Choroid plexus epithelial cell (primary cell): ENCODE data around the gene FITM2.

ENCODE experiments used
- DNase-seq: peaks from one replicate; pipeline ENCODE4 v3.0.0-alpha.2; 2010; ENCODE audit warnings: low read depth
- H3K4me3 ChIP-seq: 2 replicates; pipeline ENCODE4 v1.5.1; 2011; ENCODE audit warnings: low read depth, mild to moderate bottlenecking, control low read depth, low read length, moderate library complexity
- CTCF ChIP-seq: conservative IDR thresholded peaks from 2 replicates; pipeline ENCODE4 v1.5.1; 2011; ENCODE audit warnings: low read depth, mild to moderate bottlenecking, control low read depth, inconsistent platforms, low read length, moderate library complexity

FITM2 gene

GRCh38 chr20:44284032-44284431 is 27.0 kb downstream of the FITM2 start:
- no peak overlapping the region for H3K4me3 ChIP-seq
- no peak for TF ChIP-seq CTCF
- DNase-seq: no peak

GRCh38 chr20:44282192-44282591 is 28.8 kb downstream of the FITM2 start:
- no peak overlapping the region for H3K4me3 ChIP-seq
- TF ChIP-seq CTCF: no peak
- DNase-seq: no peak

- TF ChIP-seq CTCF: no peak
- H3K4me3 ChIP-seq: no peak overlapping the region
- no peak for DNase-seq
Observed at GRCh38 chr20:44280387-44280786, 30.6 kb downstream of the FITM2 start.

DNA sequence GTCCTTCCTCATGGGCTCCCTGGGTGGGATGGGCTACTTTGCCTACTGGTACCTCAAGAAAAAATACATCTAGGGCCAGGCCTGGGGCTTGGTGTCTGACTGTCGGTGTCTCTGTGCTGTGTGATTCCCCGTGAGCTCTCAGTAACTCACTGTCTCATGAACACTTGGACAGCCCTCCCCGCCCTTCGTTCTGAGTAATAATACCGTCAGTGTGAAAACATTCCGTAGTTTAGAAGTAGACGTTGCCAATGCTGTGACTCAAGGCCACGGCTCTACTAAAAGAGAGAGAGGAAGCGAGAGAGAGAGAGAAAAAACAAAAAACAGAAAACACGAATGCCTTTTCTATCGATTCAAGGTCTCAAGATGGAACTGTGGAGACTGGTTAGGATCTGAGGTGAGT is 31.8 kb downstream of the FITM2 start:
- no peak overlapping the region for H3K4me3 ChIP-seq
- TF ChIP-seq CTCF: no peak
- DNase-seq: peak; percentile 53

DNA sequence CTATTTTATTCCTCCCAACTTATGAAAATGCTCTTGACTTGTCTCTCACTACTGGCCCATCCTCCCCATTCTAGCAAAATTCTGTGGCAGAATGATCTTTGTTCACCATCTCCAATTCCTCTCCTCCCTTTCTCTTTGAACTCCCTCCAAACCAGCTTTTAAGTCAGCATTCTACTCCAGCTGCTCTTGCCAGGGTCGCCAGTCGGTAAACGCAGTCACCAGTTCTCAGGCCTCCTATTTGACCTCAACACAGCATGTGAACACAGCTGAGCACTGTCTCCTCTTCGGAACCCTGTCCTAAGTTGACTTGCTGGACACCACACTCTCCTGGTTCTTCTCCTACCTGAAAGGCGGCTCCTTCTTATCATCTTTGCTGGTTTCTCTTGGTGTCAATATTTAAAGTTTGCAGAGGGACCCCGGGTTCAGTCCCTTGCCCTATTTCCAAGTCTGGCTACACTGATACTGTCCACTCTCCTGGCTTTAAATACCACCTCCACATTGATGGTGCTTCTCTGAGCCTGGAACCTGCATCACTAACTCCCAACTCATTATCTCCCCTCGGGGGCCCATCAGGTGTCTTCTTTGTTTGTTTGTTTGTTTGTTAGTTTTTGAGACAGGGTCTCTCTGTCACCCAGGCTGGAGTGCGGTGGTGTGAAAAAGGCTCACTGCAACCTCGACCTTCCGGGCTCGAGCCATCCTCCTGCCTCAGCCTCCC is 36.5 kb downstream of the FITM2 start:
- TF ChIP-seq CTCF: no peak
- H3K4me3 ChIP-seq: no peak overlapping the region
- no peak for DNase-seq

DNA sequence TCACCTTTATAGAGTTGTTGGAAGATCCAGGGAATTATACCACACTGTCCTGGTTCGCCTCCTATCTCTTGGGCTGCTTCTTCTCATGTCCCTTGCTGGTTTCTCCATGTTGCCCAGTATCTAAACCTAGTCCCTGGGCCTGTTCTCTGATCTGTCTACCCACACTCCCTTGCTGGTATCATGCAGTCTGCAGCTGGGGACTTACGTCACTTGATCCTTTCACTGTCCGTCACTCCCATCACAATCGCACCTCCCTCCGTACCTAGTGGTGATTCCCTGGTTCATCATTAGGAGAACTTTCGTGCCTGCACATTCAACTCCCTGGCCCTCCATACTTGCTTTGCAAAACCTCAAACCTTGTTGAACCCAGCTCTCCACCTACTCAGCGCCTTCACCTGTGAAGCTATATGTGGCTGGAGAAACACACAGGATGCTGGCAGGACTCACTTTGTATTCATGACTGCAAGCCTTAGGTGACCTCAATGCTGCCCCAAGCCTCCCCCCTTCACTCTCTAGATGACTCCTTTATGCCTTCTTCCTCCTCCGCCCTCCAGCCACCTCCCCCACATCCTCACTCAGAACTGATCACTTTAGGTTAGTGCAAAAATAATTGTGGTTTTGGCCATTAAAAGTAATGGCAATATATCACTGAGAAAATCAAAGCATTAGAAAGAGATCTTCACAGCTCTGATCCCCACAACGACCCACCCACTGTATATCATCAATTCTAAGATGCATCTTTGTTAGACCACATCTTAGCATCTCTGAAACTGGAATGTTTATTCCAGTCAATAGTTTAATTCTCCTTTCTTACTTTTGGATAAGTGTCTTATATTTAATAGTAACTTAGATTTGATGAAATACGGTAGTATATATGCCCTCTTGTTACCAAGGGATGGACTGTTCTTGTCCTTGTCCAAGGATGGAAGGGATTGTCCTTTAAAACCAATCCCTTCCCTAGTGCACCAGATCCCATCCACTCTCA is 37.5 kb downstream of the FITM2 start:
- no peak overlapping the region for H3K4me3 ChIP-seq
- no peak for TF ChIP-seq CTCF
- no peak for DNase-seq
